GM12875 (cell line): Measurements from ENCODE around the gene TRIM66.

Experiments used
- H3K4me3 ChIP-seq: one replicate; pipeline ENCODE4 v1.5.1; 2011; ENCODE audit warnings: low read depth, low read length, control low read depth
- TF ChIP-seq, protein P1 (sequence below): IDR thresholded peaks from 2 replicates; pipeline ENCODE4 v1.5.1; 2011; ENCODE audit warnings: low read depth, mild to moderate bottlenecking, control low read depth, inconsistent platforms, low read length, moderate library complexity, borderline replicate concordance; ENCODE audit not compliant: insufficient read depth

The TRIM66 gene

GRCh38 chr11:8586184-8586583, 96.3 kb downstream of the TRIM66 start:
- no peak overlapping the region for H3K4me3 ChIP-seq
- TF ChIP-seq, protein P1, sequence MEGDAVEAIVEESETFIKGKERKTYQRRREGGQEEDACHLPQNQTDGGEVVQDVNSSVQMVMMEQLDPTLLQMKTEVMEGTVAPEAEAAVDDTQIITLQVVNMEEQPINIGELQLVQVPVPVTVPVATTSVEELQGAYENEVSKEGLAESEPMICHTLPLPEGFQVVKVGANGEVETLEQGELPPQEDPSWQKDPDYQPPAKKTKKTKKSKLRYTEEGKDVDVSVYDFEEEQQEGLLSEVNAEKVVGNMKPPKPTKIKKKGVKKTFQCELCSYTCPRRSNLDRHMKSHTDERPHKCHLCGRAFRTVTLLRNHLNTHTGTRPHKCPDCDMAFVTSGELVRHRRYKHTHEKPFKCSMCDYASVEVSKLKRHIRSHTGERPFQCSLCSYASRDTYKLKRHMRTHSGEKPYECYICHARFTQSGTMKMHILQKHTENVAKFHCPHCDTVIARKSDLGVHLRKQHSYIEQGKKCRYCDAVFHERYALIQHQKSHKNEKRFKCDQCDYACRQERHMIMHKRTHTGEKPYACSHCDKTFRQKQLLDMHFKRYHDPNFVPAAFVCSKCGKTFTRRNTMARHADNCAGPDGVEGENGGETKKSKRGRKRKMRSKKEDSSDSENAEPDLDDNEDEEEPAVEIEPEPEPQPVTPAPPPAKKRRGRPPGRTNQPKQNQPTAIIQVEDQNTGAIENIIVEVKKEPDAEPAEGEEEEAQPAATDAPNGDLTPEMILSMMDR: no peak

DNA sequence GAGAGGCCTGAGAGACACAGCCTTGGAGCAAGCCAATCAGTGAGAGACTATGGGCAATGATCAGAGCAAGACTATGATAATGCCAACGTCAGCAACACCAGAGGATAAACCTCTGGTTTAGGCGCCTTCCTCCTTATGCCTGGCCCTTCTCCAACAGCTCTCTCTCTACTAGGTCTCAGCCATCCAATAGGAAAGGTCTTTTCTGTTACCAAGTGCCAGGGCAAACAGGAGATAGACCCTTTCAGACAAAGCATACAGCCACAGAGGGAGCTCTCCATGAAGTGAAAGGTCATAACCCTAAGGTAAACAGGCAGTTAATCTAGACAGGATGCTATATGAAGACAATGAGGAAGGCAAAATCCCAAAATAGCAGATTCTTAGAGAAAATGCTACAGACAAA, 98.0 kb downstream of the TRIM66 start:
- TF ChIP-seq, protein P1: no peak
- no peak overlapping the region for H3K4me3 ChIP-seq

- no peak overlapping the region for H3K4me3 ChIP-seq
- TF ChIP-seq, protein P1: no peak
Observed at GRCh38 chr11:8584082-8584481, 98.4 kb downstream of the TRIM66 start.

GRCh38 chr11:8581300-8581699, 101.2 kb downstream of the TRIM66 start:
- TF ChIP-seq, protein P1: no peak

DNA sequence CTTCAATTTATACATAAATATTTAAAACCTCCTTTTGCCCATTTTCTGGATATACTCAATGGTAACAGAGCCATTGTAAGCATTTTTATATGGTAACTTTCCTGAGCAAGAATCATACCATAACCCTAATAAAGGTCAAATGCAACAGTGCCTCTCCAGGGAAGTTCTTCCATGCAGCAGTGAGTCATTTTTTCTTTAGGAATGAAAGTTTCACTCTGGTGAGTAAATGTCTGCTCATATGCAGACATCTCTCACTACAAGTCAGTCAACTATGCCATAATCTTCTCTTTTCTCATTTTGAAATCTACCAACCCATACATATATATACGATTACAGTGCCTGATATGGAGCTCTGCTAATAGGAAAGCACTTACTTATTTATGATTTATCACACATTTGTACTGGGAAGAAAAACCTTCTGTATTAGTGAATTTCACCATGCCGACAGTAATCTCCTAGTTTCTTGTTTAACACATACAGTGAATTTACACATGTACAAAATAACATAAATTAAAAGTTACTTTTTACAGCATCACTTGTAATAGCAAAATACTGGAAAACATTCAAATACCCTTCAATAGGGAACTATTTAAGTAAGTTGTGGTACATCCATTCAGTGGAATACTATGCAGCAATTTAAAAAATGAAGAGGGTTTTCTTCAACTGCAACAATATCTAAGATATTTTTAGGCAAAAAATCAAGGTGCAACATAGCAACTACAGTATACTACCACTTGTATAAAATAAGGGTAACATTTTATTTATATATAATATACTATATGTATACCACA, 104.5 kb downstream of the TRIM66 start:
- TF ChIP-seq, protein P1: no peak
- no peak overlapping the region for H3K4me3 ChIP-seq

More at GRCh38 chr11:8581300-8581699, 101.2 kb downstream of the TRIM66 start:
- H3K4me3 ChIP-seq: no peak overlapping the region

- H3K4me3 ChIP-seq: no peak overlapping the region
- TF ChIP-seq, protein P1: no peak
Observed at GRCh38 chr11:8574798-8575197, 107.7 kb downstream of the TRIM66 start.

DNA sequence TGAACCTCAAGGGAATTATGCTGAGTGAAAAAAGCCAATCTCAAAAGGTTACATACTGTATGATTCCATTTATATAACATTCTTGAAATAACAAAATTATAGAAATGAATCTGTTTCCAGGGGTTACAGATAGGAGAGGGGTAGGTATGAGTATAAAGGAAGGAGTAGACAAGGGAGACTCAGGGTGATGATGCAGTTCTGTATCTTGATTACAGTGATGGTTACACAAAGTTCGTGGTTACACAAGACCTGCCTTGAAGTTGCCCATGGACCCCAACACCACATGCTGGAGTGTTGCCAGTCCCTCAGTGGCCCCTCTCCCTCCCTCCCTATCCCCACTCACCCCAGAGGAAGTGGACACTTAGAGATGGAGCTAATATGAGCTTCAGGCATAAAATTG, 108.7 kb downstream of the TRIM66 start:
- no peak overlapping the region for H3K4me3 ChIP-seq
- TF ChIP-seq, protein P1: no peak
